K562 (cell line): ENCODE results near the gene PDE6D. TPM values are rescaled to one million over a fixed set of nuclear protein-coding genes. Genes with fewer than 3 reads are reported as not detected.

Source experiments
- HDAC3 ChIP-seq: fragments of 450-650 bp; IDR thresholded peaks from 2 replicates; pipeline ENCODE4 v1.6.1; 2018; ENCODE audit warnings: borderline replicate concordance, mild to moderate bottlenecking, moderate library complexity; ENCODE audit not compliant: partially characterized antibody
- SMARCA5 ChIP-seq: fragments of 450-650 bp; IDR thresholded peaks from 2 replicates; pipeline ENCODE4 v1.6.1; 2016
- TEAD2 ChIP-seq: fragments of 450-650 bp; IDR thresholded peaks from 2 replicates; pipeline ENCODE4 v1.6.1; 2016; ENCODE audit warnings: missing genetic modification characterization, control low read depth, missing compliant biosample characterization
- polyA plus RNA-seq, 8 experiments: library from polyadenylated mRNA; depleted of rRNA in 4 of 8; stranded (reverse) in 5 of 8; unstranded in 3 of 8; fragments of >200 nt; fragmentation: Nextera tagmentation in 2 of 8; fragmentation: Illumina TruSeq in 1 of 8; extraction: Ambion mirVana in 2 of 8; extraction: Trizol in 1 of 8; gene quantifications; 2 replicates each; pipeline versions ENCODE4 v1.2.1 to v1.2.3, GENCODE V29; 2011 to 2014; ENCODE audit warnings: inconsistent platforms in 1 of 8, missing spikeins in 1 of 8
- total RNA-seq, 7 experiments: library from RNA; depleted of rRNA in 6 of 7; stranded (reverse); fragments of >200 nt in 6 of 7; fragmentation: Illumina TruSeq in 2 of 7; extraction: Trizol in 2 of 7; gene quantifications; 2 replicates each; pipeline versions ENCODE4 v1.2.1 to v1.2.3, GENCODE V29; 2011 to 2021; ENCODE audit warnings: low replicate concordance in 1 of 7
- TF ChIP-seq, protein P1 (sequence below), 2 experiments: fragments of 450-650 bp; IDR thresholded peaks; 2 replicates each; pipeline ENCODE4 v1.6.1; 2016; ENCODE audit warnings: mild to moderate bottlenecking in 2 of 2, borderline replicate concordance in 1 of 2, low read depth in 1 of 2, moderate library complexity in 1 of 2
- TF ChIP-seq, protein P2 (sequence below), 2 experiments: fragments of 450-650 bp; formaldehyde crosslinking in 1 of 2; IDR thresholded peaks; 2 replicates each; pipeline versions ENCODE4 v1.4.0 to v1.6.1; 2014 to 2020; ENCODE audit warnings: mild to moderate bottlenecking in 2 of 2, borderline replicate concordance in 1 of 2, low read depth in 1 of 2
- TF ChIP-seq, protein P3 (sequence below): fragments of 450-650 bp; IDR thresholded peaks from 2 replicates; pipeline ENCODE4 v1.6.1; 2016; ENCODE audit warnings: borderline replicate concordance

The PDE6D gene
- total and polyA plus RNA-seq, 9 of the 15 experiments (the other 6 are each of a cell fraction or from before 2014, with no cell fraction given) = 0.65 to 11.6 (median 7.0) TPM

DNA sequence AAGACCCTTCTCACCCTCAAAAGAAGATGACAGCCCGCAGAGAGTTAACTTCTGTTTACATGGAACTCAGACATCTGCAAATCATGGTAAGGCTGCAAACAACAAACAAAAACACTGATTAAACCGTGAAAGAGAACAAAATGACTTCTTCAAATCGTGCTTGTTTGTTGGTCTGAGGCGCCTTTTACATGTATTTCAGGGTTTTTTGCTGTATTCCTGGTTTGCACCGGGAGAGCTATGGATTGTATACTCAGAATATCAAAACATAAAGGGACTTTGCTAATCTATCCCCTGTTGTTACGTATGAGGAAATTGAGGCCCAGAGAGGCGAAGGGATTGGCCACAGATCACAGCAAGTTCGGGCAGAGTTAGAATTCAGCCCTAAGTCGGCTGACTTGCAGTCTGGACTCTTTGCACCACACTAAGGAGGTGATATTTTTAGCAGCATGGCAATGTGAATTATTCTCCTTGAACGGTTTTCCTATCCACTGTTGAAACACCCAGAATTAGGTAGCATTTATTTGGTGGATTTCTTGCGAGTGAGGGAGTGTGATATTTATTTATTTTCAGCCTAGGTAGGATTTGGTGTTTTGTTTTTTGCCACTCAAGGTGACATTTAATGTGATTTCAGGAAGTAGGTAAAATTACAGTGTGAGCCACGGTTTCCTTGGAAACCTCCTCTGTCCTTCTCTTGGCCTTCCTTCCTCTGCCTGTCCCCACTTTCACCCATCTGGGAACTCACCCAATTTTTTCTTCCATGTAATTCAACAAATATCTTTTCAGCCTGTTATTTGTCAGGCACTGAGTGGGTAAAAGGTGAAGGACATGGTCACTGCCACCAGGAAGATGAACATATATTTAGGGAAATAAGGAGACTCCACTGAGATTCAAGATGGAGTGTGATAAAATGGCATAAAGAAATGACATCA, 980 bp upstream of the PDE6D start (continued):
- TF ChIP-seq, protein P1, sequence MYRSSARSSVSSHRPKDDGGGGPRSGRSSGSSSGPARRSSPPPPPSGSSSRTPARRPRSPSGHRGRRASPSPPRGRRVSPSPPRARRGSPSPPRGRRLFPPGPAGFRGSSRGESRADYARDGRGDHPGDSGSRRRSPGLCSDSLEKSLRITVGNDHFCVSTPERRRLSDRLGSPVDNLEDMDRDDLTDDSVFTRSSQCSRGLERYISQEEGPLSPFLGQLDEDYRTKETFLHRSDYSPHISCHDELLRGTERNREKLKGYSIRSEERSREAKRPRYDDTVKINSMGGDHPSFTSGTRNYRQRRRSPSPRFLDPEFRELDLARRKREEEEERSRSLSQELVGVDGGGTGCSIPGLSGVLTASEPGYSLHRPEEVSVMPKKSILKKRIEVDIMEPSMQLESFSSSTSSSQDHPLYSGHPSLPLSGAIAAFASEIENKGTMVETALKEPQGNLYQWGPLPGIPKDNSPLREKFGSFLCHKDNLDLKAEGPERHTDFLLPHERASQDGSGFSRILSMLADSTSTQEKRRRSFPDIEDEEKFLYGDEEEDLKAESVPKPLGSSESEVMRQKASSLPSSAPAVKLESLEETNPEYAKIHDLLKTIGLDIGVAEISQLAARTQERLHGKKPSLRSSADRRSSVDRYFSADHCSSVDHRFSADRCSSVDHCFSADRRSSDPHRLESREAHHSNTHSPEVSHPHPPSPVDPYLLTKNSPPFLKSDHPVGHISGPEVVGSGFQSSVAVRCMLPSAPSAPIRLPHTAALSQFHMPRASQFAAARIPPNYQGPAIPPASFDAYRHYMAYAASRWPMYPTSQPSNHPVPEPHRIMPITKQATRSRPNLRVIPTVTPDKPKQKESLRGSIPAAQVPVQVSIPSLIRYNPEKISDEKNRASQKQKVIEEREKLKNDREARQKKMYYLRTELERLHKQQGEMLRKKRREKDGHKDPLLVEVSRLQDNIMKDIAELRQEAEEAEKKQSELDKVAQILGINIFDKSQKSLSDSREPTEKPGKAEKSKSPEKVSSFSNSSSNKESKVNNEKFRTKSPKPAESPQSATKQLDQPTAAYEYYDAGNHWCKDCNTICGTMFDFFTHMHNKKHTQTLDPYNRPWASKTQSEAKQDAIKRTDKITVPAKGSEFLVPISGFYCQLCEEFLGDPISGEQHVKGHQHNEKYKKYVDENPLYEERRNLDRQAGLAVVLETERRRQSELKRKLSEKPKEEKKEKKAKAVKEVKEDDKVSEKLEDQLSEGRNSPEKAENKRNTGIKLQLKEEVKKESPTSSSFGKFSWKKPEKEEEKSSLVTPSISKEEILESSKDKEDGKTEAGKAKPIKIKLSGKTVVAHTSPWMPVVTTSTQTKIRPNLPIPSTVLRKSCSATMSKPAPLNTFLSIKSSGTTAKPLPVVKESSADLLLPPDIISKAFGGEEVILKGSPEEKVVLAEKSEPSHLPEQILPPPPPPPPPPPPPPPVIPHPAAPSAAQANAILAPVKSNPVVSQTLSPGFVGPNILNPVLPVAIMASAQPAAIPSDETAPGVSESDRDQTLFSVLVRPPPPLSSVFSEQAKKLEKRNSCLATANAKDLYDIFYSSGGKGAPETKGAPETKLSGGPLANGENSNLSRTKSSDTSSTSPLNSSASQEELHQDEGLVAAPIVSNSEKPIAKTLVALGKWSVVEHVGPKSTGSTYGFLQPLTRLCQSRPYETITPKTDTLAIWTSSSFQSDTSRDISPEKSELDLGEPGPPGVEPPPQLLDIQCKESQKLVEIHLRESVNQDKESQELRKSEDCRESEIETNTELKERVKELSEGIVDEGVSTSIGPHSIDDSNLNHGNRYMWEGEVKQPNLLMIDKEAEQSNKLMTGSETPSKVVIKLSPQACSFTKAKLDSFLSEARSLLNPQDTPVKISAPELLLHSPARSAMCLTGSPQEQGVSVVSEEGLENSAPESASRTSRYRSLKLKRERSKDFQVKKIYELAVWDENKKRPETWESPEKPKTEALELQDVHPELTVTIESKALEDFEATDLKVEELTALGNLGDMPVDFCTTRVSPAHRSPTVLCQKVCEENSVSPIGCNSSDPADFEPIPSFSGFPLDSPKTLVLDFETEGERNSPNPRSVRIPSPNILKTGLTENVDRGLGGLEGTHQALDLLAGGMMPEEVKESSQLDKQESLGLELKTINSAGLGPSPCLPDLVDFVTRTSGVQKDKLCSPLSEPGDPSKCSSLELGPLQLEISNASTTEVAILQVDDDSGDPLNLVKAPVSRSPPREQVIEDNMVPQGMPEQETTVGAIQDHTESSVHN (IDR thresholded peaks at IDR 0.05; ENCODE audit: borderline replicate concordance in 1 of 2, low read depth in 1 of 2) = no peak
- TF ChIP-seq, protein P2, sequence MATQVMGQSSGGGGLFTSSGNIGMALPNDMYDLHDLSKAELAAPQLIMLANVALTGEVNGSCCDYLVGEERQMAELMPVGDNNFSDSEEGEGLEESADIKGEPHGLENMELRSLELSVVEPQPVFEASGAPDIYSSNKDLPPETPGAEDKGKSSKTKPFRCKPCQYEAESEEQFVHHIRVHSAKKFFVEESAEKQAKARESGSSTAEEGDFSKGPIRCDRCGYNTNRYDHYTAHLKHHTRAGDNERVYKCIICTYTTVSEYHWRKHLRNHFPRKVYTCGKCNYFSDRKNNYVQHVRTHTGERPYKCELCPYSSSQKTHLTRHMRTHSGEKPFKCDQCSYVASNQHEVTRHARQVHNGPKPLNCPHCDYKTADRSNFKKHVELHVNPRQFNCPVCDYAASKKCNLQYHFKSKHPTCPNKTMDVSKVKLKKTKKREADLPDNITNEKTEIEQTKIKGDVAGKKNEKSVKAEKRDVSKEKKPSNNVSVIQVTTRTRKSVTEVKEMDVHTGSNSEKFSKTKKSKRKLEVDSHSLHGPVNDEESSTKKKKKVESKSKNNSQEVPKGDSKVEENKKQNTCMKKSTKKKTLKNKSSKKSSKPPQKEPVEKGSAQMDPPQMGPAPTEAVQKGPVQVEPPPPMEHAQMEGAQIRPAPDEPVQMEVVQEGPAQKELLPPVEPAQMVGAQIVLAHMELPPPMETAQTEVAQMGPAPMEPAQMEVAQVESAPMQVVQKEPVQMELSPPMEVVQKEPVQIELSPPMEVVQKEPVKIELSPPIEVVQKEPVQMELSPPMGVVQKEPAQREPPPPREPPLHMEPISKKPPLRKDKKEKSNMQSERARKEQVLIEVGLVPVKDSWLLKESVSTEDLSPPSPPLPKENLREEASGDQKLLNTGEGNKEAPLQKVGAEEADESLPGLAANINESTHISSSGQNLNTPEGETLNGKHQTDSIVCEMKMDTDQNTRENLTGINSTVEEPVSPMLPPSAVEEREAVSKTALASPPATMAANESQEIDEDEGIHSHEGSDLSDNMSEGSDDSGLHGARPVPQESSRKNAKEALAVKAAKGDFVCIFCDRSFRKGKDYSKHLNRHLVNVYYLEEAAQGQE (IDR thresholded peaks at IDR 0.05; ENCODE audit: borderline replicate concordance) = no peak
- TF ChIP-seq, protein P2 (CRISPR knock-in tag; IDR thresholded peaks at IDR 0.05; ENCODE audit: low read depth) = no peak
- TF ChIP-seq TEAD2 (tag) (no peak), SMARCA5 (0 out of 2 replicates have a peak, but pooled peaks have one; percentile 20), HDAC3 (peak; percentile 52)
- TF ChIP-seq, protein P3, sequence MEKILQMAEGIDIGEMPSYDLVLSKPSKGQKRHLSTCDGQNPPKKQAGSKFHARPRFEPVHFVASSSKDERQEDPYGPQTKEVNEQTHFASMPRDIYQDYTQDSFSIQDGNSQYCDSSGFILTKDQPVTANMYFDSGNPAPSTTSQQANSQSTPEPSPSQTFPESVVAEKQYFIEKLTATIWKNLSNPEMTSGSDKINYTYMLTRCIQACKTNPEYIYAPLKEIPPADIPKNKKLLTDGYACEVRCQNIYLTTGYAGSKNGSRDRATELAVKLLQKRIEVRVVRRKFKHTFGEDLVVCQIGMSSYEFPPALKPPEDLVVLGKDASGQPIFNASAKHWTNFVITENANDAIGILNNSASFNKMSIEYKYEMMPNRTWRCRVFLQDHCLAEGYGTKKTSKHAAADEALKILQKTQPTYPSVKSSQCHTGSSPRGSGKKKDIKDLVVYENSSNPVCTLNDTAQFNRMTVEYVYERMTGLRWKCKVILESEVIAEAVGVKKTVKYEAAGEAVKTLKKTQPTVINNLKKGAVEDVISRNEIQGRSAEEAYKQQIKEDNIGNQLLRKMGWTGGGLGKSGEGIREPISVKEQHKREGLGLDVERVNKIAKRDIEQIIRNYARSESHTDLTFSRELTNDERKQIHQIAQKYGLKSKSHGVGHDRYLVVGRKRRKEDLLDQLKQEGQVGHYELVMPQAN = no peak
